ENCODE data around the gene CCN6. TPM values are rescaled to one million over a fixed set of nuclear protein-coding genes. Genes with fewer than 3 reads are reported as not detected.

Gene CCN6
- total RNA-seq, 1 donor from 2014 or later: not detected

GRCh38 chr6:112016320-112016719, 37.6 kb upstream of the CCN6 start:
- Mint-ChIP-seq H3K4me1 (ENCODE audit: low read depth) (peaks cover 36% of the 10 kb centered on the region), H3K4me3 (ENCODE audit: low read depth) (no peak overlapping the region), H3K36me3 (ENCODE audit: insufficient read depth) (no peaks in the 10 kb centered on the region), H3K27me3 (no peaks in the 10 kb centered on the region), H3K9me3 (ENCODE audit: low read depth) (no peaks in the 10 kb centered on the region), H3K27ac (no peak overlapping the region)
- DNase-seq (ENCODE audit: low spot score, unreplicated experiment): no peak
- no peak for TF ChIP-seq CTCF (IDR thresholded peaks at IDR 0.05; ENCODE audit: unreplicated experiment)

- Mint-ChIP-seq H3K36me3 (ENCODE audit: insufficient read depth) (no peaks in the 10 kb centered on the region), H3K9me3 (ENCODE audit: low read depth) (no peaks in the 10 kb centered on the region), H3K4me3 (ENCODE audit: low read depth) (no peak overlapping the region), H3K27me3 (no peaks in the 10 kb centered on the region), H3K4me1 (ENCODE audit: low read depth) (peaks cover 42% of the 10 kb centered on the region), H3K27ac (no peak overlapping the region)
- TF ChIP-seq CTCF (IDR thresholded peaks at IDR 0.05; ENCODE audit: unreplicated experiment): no peak
- no peak for DNase-seq (ENCODE audit: low spot score, unreplicated experiment)
Measured at GRCh38 chr6:112017169-112017568, 36.7 kb upstream of the CCN6 start.

- no peaks in the 10 kb centered on the region for H3K27me3 Mint-ChIP-seq
- peaks cover 44% of the 10 kb centered on the region for H3K4me1 Mint-ChIP-seq (ENCODE audit: low read depth)
- no peak for TF ChIP-seq CTCF (IDR thresholded peaks at IDR 0.05; ENCODE audit: unreplicated experiment)
- no peaks in the 10 kb centered on the region for H3K9me3 Mint-ChIP-seq (ENCODE audit: low read depth)
- H3K27ac Mint-ChIP-seq: no peak overlapping the region
- H3K36me3 Mint-ChIP-seq (ENCODE audit: insufficient read depth): no peaks in the 10 kb centered on the region
- no peak for DNase-seq (ENCODE audit: low spot score, unreplicated experiment)
- H3K4me3 Mint-ChIP-seq (ENCODE audit: low read depth): no peak overlapping the region
Measured at GRCh38 chr6:112017760-112018537, 36.0 kb upstream of the CCN6 start.

- no peak for DNase-seq (ENCODE audit: low spot score, unreplicated experiment)
- H3K4me3 Mint-ChIP-seq (ENCODE audit: low read depth): peak overlapping the region; percentile 6
- TF ChIP-seq CTCF (IDR thresholded peaks at IDR 0.05; ENCODE audit: unreplicated experiment): no peak
- no peaks in the 10 kb centered on the region for H3K36me3 Mint-ChIP-seq (ENCODE audit: insufficient read depth)
- H3K4me1 Mint-ChIP-seq (ENCODE audit: low read depth): peaks cover 44% of the 10 kb centered on the region
- H3K27ac Mint-ChIP-seq: peak overlapping the region; percentile 82
- H3K27me3 Mint-ChIP-seq: no peaks in the 10 kb centered on the region
- H3K9me3 Mint-ChIP-seq (ENCODE audit: low read depth): peaks cover 3% of the 10 kb centered on the region
Measured at GRCh38 chr6:112018619-112019416, 35.1 kb upstream of the CCN6 start.

- no peak for TF ChIP-seq CTCF (IDR thresholded peaks at IDR 0.05; ENCODE audit: unreplicated experiment)
- Mint-ChIP-seq H3K4me1 (ENCODE audit: low read depth) (peaks cover 41% of the 10 kb centered on the region), H3K4me3 (ENCODE audit: low read depth) (no peak overlapping the region), H3K9me3 (ENCODE audit: low read depth) (peaks cover 8% of the 10 kb centered on the region), H3K36me3 (ENCODE audit: insufficient read depth) (peaks cover 2% of the 10 kb centered on the region), H3K27me3 (no peaks in the 10 kb centered on the region), H3K27ac (peak overlapping the region; percentile 82)
- no peak for DNase-seq (ENCODE audit: low spot score, unreplicated experiment)
Measured at GRCh38 chr6:112019589-112019988, 34.3 kb upstream of the CCN6 start.

All from progenitor cell of endocrine pancreas (in vitro differentiated cells).